NCI-H2107 (cell line): ENCODE results near the gene RASGEF1C.

Experiments used
- DNase-seq: peaks from one replicate; lab custom pipeline; 2025; lab: John Stamatoyannopoulos, UW

Gene RASGEF1C

GRCh38 chr5:180081481-180081880 is 127.5 kb downstream of the RASGEF1C start:
- DNase-seq: no peak

- no peak for DNase-seq
These were observed 128.3 kb downstream of the RASGEF1C start for GRCh38 chr5:180080486-180081280.

- no peak for DNase-seq
These were observed 129.1 kb downstream of the RASGEF1C start for GRCh38 chr5:180079702-180080466.

GRCh38 chr5:180078348-180078747 is 130.7 kb downstream of the RASGEF1C start:
- no peak for DNase-seq

- DNase-seq: no peak
These were observed 131.3 kb downstream of the RASGEF1C start for GRCh38 chr5:180077594-180078284.

GRCh38 chr5:180075703-180076102 is 133.3 kb downstream of the RASGEF1C start:
- no peak for DNase-seq

GRCh38 chr5:180074462-180074861 is 134.5 kb downstream of the RASGEF1C start:
- no peak for DNase-seq

GRCh38 chr5:180072556-180072955 is 136.5 kb downstream of the RASGEF1C start:
- DNase-seq: no peak

- DNase-seq: no peak
These were observed 136.8 kb downstream of the RASGEF1C start for GRCh38 chr5:180072256-180072548.

- peak; percentile 62 for DNase-seq
These were observed 137.3 kb downstream of the RASGEF1C start, which contains the start of gene RNF130 for GRCh38 chr5:180071531-180072255. Gene RNF130 (minus strand): TSS chr5:180071759. CDS start chr5:180071702, 57 bp downstream.

- DNase-seq: peak; percentile 8
These were observed 138.1 kb downstream of the RASGEF1C start for GRCh38 chr5:180070756-180071530.

- DNase-seq: no peak
These were observed 139.3 kb downstream of the RASGEF1C start for GRCh38 chr5:180069589-180070247.

GRCh38 chr5:180068519-180069090 is 140.4 kb downstream of the RASGEF1C start:
- DNase-seq: no peak

GRCh38 chr5:180067986-180068385 is 141.0 kb downstream of the RASGEF1C start:
- no peak for DNase-seq

GRCh38 chr5:180060192-180060591 is 148.8 kb downstream of the RASGEF1C start:
- no peak for DNase-seq

GRCh38 chr5:180059326-180059725 is 149.7 kb downstream of the RASGEF1C start:
- DNase-seq: no peak

GRCh38 chr5:180056153-180056552 is 152.9 kb downstream of the RASGEF1C start:
- no peak for DNase-seq

- no peak for DNase-seq
These were observed 154.8 kb downstream of the RASGEF1C start for GRCh38 chr5:180054226-180054625.

GRCh38 chr5:180053061-180053602 is 155.9 kb downstream of the RASGEF1C start:
- DNase-seq: no peak

- no peak for DNase-seq
These were observed 156.7 kb downstream of the RASGEF1C start for GRCh38 chr5:180052211-180052818.
